Dermis blood vessel endothelial cell (primary cell): Measurements from ENCODE around the gene LRRC72. TPM values are rescaled to one million over a fixed set of nuclear protein-coding genes. Genes with fewer than 3 reads are reported as not detected.
"Not testable (repeated sequence)": the region's sequence is repeated elsewhere in the genome, so short reads cannot be mapped to it uniquely, and the experiment has no call there.

ENCODE experiments used
- DNase-seq: peaks from one replicate; pipeline ENCODE4 v3.0.0; 2010
- total RNA-seq: library from RNA; depleted of rRNA; stranded (reverse); fragments of >200 nt; gene quantifications from 2 replicates; pipeline ENCODE4 v1.2.3, GENCODE V29; 2014

Gene LRRC72
- not detected in 2 replicates for total RNA-seq

DNA sequence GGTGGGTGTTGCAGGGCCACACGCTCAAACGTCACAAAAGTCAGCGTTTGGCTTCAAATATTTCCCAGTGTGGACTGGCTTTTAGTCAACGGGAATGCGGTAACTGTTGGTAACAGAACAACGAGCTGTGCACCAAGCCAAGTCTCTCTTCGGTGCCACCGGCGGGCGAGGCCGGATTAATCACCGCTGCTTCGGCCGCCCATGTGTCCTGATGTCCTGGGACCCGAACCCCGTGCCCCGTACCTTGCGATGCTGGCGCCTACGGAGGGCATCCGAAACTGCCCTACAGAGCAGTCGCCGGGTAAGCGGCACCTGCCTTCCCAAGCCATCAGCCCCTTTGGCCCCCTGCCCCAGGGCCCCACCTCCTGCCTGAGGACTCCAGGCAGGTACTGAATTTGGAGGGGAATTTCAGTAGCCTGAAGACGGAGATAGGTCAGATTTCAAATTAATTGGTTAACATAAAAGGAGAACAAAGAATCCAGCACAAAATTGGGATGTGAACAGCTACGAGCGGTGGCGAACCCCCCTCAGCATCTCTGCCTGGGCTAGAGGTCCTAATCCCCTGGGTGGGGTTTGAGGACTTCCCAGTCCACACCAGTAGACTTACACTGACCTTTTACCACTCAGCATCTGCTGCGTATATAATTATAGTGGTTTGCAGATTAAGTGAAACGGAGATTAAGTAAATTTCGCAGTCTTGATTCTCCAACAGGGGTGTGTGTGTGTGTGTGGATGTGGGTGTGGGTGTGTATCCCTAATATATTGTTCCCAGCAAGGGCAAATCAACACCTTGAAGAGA is at the start of gene LRRC72:
Gene LRRC72, plus strand, starts transcription at position 84 of the 799 bp plus-strand sequence. Its CDS starts 128 bp downstream, at position 212.
- no peak for DNase-seq

DNA sequence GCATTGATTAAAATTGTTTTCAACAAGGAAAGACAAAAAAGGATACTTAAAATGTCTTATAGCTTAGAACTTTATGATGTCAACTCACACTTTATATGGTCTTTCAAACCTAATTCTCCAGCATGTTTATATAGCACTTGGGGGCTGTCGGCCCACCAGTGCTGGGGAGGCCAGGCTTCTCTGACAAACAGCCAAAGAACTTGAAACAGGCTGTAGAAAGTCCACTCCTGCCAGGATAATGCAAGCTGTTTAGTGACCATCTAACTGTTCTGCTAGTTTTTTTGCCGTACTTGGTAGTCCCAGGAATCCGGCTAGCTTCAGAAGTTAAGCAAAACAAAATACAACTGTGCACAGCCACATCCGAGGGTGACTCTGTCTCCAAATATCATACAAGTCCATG is 47.5 kb upstream of the LRRC72 start:
- DNase-seq = no peak

DNA sequence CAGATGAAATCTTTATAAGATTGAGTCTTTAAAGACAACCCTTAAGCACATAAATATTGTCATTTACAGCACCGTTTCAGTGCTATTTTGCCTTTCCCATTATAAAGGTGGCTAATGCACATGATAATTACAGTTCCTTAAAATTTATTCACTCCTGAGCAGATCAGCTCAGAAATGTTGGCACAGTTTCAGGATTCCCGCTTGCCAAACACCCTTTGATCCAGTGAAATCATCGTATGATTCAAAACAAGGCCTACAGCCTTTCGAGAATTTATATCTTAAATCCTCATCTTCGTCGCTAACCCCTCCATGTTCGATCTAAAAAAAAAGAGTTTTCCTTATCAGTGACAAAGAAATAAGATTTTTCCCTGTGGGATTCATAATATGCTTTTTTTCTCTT is 47.0 kb upstream of the LRRC72 start:
- no peak for DNase-seq

DNA sequence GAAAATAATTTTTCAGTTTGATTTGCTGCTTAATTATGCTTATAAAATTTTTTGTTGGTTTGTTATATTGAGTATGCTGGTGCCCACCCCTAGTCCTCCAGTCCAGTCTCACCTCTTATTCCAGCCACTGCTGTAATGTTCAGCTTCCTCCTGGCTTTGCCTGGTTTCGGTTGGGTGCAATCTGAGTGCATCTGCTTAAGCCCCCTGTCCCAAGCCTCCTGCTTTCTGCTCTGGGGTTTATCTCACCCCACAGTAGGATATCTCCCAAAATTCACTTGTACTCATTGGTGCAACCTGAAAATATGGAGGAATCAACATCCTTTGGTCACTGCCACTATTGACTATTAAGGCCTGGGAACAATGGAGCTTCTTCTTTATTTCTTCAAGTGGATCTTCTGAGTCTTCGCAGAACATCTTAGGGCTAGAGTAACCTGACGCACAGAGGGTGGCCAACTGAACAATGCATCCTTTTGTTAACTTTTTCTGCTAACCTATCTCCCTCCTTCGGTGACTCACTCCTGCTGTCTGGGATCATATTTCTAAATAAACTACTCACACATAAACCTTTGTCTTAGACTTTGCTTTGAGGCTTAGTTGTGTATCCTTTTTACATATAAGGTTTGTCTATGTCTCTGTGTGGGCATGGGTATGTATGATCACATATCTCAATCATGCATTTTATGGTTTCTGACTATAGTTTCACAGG is 42.0 kb upstream of the LRRC72 start:
- DNase-seq = no peak

DNA sequence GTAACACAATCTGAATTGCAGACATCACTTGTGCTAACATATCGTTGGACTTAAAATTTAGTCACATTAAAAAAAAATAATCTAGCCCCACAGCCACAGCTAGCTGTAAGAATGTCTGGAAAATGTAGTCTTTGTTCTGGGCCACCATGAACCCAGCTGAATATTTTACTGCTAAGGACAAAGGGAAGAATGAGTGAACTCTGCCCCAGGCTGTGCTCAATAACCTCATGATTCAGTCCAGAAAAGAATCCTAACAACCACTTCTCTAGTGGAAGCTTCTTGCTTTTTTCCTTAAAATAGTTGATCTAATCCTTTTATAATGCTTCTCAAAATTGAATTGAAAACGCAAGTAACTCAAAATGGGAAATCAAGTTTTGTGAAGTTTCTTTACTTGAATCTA is 35.5 kb upstream of the LRRC72 start:
- no peak for DNase-seq

DNA sequence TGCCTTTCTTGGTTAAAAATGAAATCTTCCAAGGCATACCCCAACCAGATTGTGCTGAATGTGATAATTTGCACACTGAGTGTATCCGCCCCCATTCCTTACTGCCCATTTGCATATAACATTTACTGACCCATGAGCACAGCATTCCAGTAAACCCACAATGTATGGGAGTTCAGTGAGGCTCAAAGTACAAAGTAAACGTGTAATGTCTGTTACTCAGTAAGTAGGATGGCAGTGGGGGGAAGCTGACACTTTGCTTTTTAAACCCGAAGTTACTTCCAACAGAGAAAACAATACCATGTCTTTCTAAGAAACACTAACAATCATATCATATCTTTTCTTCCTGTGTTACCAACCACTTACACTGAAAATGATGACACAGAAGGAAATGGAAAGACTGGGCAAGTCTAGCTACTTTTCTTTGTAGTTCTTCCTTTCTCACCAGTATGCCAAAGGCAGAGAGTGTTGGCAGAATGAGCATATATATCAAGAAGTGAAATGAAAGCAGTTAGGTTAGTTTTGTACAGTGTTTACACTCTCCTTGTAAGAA is 34.0 kb upstream of the LRRC72 start:
- DNase-seq = no peak

DNA sequence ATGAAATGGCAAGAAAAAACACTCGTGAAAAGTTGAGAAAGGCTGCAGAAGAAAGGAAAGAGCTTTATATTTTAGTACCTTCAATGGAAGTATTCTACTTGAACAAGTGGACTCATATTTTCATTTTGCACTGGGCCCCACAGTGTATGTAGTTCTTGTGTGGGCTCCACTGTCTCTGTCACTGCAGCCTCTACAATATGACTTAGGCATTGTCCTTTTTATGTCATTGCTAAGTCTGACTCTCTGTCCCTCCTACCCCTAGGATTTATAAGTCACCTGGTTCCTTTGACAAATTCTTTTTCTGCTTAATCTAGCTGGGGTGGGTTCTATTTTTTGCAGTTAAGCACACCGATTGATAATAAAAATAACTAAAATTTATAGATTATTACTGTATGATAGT is 33.4 kb upstream of the LRRC72 start:
- no peak for DNase-seq

DNA sequence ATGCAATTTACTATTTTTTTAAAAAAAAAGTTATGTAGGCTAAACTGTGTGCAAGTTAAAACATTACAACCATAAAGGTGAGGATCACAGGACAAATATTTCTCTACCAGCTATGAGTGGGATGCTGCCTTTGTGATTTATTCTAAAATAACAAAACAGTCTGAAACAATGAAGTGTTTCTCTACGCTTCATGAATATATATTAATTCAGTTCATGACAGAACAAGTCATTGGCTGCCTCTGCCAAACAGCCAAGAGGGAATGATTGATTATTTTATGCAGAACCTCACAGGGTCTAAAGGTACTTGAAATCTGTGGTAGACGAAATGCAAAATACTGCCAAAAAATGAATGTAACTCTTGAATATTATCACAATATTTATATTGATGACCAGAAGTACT is 32.1 kb upstream of the LRRC72 start:
- no peak for DNase-seq

DNA sequence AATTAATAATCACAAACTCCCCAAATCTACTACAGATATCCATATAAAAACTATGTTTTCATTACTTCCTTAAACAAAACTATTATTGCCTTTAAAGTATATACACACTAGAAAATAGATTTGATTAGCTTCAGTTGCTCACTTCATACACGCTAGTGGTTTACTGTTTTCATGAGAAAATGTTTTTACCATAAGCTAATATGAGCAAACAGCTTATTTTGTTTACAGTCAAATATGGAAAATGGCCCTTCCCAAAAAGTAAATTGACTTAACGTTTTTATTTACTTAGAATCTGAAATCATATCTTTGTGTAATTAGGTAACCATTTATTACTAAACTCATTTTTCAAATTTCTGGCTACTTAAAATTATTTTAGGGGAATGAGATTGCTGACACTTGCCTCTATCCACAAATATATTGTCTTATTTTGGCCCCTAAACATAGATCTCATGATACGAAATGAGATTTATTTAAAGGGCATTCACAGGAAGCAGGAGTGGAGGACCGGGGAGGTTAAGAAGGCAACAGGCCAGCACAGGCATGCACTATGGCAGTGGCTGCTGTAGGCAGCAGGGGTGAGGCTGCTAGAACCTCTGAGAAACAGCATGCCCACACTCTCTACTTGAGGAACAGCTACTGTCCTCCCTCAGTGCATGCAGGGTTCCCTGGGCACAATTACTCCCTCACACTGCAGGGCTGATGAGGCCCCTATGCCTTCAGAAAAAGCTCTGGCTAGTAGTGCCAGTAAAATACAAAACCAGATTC is 31.5 kb upstream of the LRRC72 start:
- no peak for DNase-seq

DNA sequence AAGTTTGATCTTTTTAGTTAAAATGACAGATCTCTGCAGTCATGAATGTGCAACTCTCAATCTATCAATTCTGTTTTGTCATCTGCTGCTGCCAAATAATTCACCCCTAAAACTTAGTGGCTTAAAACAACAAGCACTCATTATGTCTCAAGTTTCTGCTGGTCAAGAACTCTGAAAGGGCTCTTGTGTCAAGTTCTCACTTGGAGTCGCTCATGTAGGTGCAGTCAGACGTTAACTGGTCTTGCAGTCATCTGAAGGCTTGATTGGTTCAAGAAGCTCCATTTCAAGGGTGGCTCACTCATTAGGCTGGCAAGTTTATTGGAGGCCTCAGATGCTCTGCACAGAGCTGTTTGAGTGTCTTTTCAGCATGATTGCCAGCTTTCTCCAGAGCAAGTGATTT is 28.5 kb upstream of the LRRC72 start:
- no peak for DNase-seq

DNA sequence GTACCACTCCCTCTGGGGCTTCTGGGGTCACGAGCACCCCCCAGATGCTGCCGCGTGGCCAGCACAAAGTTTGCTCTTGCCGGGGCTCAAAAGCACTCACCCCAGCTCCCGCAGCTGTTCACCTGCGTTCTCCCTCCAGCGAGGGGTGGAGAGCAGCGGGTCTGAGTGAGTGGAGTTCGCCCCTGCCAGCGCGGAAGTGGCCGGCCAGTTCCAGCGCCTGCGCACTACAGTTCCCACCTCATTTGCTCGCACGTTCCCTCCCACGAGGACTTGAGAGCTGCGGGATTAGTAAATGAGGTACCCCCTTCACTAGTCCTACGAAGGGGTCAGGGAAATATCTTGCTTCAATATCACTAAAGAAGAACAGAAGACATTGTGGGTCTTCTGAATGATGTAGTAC is 24.3 kb upstream of the LRRC72 start:
- no peak for DNase-seq

DNA sequence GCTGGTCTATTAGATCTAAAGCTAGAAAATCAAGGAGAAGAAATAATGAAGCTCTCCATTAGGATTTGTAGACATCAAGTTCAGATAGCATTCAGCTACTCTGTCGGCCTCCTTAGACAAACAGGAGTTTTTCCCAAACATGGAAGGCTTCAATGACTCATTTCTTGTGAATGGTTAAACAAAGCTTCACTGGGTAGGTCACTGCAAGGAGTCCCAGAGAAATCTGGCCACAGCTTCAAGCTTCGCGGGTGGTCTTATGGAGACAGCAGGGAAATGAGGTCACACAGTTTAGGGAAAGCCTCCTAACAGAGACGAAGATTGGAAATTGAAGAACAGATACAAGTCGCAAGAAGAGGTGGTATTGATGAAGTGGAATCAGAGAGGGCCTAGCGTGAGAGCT is 22.6 kb upstream of the LRRC72 start:
- no peak for DNase-seq

DNA sequence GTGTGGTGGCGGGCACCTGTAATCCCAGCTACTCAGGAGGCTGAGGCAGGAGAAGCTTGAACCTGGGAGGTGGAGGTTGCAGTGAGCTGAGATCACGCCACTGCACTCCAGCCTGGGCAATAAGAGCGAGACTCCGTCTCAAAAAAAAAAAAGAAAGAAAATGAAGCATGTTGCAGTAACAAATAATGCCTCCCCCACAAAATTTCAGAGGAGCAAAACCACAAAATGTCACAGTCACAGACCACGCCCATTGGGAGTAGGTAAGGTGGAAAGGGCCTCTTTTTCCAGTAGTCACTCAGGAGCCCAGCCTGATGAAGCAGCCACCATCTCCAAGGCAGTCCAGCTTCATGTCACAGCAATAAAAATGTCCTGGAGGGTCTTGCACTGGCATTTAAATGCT is 20.2 kb upstream of the LRRC72 start:
- DNase-seq = not testable (repeated sequence)

DNA sequence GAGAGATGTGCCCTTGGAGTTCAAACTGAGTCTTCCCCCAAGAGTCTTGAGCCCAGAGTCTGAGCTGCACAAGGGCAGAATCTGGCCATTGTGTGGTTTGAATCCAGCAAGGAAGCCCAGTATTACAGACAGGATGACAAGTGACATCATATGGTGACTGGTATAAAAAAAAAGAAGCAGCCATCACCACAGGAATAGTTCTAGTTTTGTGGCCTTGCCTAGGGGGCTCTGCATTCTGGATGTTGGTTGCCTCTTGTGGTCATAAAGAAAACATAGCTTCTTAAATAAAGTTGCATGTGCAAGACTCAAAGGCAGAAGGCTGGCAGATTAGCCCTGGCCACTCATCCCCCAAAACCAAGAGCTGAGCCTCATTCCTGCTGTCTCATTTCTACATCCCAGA is 16.8 kb upstream of the LRRC72 start:
- no peak for DNase-seq

DNA sequence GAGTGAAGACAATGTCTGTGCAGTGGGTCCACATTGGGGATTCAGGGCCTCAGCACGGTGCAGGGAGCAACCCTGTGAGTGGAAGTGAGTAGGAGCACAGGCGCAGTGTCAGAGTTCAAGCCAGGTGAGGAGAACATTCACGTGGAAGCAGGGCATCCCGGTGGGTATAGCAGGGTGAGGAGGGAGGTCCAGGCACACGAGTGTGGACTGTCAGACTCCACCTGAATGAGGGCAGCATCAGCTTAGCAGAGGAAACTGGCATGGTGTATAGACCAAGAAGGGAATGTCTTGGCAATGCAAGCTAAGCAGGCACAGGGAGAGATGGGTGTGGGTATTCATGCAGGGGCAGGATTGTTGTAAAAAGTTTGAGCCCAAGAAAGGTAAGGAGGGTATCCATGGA is 15.3 kb upstream of the LRRC72 start:
- no peak for DNase-seq

DNA sequence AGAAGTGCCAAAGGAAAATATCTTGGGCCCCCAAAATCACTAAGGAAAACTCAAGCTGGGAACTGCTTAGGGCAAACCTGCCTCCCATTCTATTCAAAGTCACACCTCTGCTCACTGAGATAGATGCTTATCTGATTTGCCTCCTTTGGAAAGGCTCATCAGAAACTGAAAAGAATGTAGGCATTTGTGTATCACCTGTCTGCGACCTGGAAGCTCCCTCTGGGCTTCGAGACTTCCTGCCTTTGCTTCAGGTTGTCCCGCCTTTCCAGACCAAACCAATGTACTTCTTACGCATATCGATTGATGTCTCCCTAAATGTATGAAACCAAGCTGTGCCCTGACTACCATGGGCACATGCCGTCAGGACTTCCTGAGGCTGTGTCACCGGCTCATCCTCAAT is 14.5 kb upstream of the LRRC72 start:
- no peak for DNase-seq

DNA sequence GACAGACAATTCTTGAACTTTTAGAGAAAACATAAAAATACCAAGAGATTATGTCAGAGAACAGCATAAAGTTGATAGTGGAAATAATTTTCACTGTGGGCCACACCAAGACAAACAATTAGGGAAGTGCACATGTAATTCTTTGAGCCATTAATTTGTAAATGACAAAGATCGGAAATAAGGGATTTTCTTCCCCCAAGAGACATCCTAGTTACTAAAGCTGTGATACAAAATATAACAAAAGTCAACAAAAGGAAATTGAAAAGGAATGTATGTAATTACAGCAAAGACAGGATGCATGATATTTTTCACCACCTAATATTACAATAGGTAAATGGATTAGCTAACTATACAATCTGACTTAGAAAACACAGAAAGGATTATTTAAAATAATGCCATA is 12.4 kb upstream of the LRRC72 start:
- peak; percentile 21 for DNase-seq

DNA sequence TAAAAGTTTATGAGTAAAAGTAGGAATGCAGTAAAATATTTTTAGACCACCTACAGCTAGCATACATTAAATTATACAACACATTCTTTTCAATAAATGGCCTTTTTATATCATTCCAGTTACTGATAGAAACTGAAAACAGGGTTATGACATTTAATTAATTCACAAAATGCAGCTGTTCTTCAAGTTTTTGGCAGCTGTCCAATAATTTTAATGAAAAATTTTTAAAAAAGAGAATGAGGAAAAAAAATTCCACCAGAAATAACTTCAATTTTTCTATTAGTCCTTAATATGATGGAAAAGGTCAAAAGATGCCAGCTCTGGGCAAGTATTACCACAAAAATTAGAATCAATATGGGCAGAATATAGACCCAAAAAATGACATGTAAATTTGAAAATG is 11.9 kb upstream of the LRRC72 start:
- DNase-seq = no peak

DNA sequence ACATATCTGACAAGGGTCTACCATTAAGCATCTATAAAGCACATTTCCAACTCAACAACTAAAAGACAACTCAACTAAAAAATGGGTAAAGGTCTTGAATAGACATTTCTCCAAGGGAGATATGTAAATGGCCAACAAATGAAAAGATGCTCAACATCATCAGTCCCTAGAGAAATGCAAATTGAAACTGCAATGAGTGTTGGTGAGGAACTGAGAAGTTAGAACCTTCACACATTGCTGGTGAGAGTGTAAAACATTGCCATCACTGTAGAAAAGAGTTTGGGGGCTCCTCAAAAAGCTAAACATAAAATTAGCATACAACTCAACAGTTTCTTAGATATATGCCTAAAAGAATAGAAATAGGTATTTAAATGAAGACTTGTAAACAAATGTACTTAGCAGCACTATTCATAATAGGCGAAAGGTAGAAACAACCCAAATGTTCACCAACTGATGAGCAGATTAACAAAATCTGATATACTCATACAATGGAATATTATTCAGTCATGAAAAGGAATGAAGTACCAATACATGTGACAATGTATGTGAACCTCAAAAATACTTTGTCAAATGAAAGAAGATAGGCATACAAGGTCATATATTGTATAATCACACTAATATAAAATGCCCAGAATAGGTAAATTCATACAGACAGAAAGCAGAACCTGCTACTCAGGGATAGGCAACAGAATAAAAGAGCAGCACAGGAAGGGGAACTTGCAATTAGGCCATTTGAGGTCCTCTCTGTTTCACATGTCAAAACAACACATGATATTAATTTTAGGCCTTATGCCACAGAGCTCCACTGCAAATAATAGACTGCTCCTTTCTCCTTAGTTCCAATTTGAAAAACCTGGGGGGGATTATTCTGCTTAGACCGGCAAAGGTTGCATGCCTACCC is 10.6 kb upstream of the LRRC72 start:
- DNase-seq = no peak

DNA sequence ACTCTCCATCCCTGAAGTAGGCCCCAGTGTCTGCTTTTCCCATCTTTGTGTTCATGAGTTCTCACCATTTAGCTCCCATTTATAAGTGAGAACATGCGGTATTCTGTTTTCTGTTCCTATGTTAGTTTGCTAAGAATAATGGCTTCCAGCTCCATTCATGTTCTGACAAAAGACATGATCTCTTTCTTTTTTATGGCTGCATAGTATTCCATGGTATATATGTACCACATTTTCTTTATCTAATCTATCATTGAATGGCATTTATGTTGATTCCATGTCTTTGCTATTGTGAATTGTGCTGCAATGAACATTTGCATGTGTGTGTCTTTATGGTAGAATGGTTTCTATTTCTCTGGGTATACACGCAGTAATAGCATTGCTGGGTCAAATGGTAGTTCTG is 6.6 kb upstream of the LRRC72 start:
- DNase-seq = not testable (repeated sequence)

DNA sequence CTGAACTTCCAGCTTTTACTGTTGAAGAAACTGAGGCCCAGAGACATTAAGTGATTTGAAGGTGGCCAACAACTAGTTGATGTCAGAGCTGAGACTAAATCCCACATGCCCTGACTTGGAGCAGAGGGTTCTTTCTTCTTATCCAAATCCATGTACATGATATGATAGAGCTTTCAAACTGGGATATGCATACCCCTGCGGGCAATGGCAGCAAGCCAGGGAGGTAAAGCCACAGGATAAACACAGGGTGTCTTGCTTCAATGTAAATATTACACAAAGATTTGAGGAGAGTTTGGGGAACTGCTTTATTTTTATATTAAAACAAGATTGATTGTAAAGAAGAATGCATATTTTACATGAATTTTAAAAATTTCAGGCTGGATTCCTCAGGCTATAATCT is 2.3 kb upstream of the LRRC72 start:
- DNase-seq = no peak

DNA sequence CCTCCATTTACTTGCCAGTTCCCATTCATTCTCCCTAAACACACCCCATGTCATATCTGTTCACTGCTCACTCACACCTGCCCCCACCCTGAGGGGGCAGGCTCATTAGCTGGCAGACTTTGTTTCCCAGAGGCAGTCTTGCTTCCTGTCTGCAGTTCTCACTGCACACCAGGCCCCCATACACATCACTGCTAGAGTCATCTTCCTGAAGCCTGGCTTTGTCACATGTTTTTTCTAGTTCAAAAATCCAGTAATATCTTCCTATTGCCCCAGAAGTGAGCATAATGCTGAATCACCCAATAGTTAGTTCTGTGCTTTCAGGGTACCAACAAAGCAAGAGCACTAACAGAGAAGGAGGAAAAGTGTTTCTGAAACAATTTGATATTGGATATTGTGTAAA is 1.9 kb downstream of the LRRC72 start:
- DNase-seq = peak; percentile 55
